ENCODE data around the gene SDK1. TPM values are rescaled to one million over a fixed set of nuclear protein-coding genes. Genes with fewer than 3 reads are reported as not detected.

SDK1 gene
- total and polyA plus RNA-seq, 2 of the 8 experiments (the other 6 are each of a cell fraction or from before 2014, with no cell fraction given): 3.3 to 7.2 TPM

DNA sequence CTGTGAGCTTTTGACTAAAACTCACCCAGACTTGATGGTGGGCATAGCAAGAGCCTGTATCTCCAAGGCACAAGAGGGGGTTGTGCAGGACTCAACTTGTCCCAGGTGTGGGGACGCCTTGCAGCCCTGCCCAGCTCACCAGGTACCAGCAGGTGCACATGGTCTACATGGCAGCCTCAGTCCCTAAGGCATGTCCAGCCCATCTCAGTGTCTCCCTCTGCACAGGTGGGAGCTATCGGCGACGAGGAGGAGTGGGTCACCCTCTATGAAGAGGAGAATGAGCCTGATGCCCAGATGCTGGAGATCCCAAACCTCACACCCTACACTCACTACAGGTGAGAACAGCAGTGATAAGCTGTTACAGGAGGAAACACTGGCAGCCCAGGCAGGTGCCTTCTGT is 809.4 kb downstream of the SDK1 start (continued):
- no peak for TF ChIP-seq CHD1 (IDR thresholded peaks at IDR 0.05; ENCODE audit: low read depth, low read length)
